Inferior parietal cortex (tissue), 1 donor: Measurements from ENCODE around the gene RIC8B.

Source experiments
- DNase-seq: peaks from one replicate; pipeline ENCODE4 v3.0.0-alpha.2; 2016; ENCODE audit errors: extremely low spot score

RIC8B gene

GRCh38 chr12:106868982-106869700, 94.7 kb downstream of the RIC8B start:
- DNase-seq, result no peak

- DNase-seq, result no peak
Measured at GRCh38 chr12:106870116-106870515, 95.6 kb downstream of the RIC8B start.

- DNase-seq, result no peak
Measured at GRCh38 chr12:106871477-106871876, 97.0 kb downstream of the RIC8B start.

GRCh38 chr12:106873983-106874382, 99.5 kb downstream of the RIC8B start:
- DNase-seq, result no peak

GRCh38 chr12:106878804-106879203, 104.3 kb downstream of the RIC8B start:
- no peak for DNase-seq

- DNase-seq, result no peak
Measured at GRCh38 chr12:106879612-106880011, 105.1 kb downstream of the RIC8B start.

GRCh38 chr12:106883426-106883825, 108.9 kb downstream of the RIC8B start:
- no peak for DNase-seq

GRCh38 chr12:106885026-106885425, 110.5 kb downstream of the RIC8B start:
- no peak for DNase-seq

GRCh38 chr12:106885541-106886249, 111.2 kb downstream of the RIC8B start:
- no peak for DNase-seq

GRCh38 chr12:106886932-106887331, 112.5 kb downstream of the RIC8B start:
- no peak for DNase-seq

GRCh38 chr12:106888348-106888970, 114.0 kb downstream of the RIC8B start:
- DNase-seq, result no peak

GRCh38 chr12:106889326-106889725, 114.8 kb downstream of the RIC8B start:
- DNase-seq, result no peak

GRCh38 chr12:106889950-106890626, 115.6 kb downstream of the RIC8B start:
- peak; percentile 29 for DNase-seq

GRCh38 chr12:106892075-106892474, 117.6 kb downstream of the RIC8B start:
- no peak for DNase-seq

GRCh38 chr12:106893451-106893850, 119.0 kb downstream of the RIC8B start:
- DNase-seq, result no peak

- DNase-seq, result no peak
Measured at GRCh38 chr12:106894774-106895173, 120.3 kb downstream of the RIC8B start.

- DNase-seq, result no peak
Measured at GRCh38 chr12:106896603-106897002, 122.1 kb downstream of the RIC8B start.

GRCh38 chr12:106897082-106897481, 122.6 kb downstream of the RIC8B start:
- DNase-seq, result no peak

GRCh38 chr12:106897981-106898901, 123.8 kb downstream of the RIC8B start:
- no peak for DNase-seq

GRCh38 chr12:106900554-106900953, 126.1 kb downstream of the RIC8B start:
- no peak for DNase-seq

- no peak for DNase-seq
Measured at GRCh38 chr12:106901276-106901675, 126.8 kb downstream of the RIC8B start.
